ENCODE data around the gene P2RX1.

Gene P2RX1

DNA sequence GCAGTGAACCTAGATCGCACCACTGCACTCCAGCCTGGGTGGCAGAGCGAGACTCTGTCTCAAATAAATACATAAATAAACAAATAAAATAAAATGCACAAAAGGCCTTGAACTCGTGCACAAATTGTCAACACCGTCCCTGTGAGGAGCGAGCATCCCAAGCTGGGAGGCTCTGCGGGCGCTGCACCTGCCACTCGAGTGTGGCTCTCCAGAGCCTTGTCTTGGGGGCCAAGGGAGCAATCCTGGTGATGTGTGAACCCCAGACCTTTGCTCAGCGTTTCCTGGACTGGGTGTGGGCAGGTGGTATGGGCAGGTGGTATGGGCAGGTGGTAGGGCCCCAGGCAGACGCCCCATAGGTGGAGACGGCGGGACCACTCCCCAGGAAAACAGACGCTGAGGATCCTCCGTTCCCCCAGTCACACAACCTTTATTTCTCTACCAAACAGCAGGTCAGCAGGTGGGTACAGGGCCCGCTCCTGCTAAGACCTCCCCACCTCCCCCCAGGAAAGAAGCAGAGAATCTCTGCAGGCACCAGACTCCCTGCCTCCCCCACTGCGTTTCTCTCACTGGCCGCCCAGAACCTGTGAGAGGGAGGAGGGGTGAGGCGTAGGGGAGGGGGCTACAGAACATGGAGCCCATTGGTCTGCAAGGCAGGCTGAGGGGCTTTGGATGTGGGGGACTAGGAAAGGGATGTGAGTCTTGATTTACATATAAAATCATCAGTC, 7.4 kb upstream of the P2RX1 start:
- DNase-seq, result no peak

DNA sequence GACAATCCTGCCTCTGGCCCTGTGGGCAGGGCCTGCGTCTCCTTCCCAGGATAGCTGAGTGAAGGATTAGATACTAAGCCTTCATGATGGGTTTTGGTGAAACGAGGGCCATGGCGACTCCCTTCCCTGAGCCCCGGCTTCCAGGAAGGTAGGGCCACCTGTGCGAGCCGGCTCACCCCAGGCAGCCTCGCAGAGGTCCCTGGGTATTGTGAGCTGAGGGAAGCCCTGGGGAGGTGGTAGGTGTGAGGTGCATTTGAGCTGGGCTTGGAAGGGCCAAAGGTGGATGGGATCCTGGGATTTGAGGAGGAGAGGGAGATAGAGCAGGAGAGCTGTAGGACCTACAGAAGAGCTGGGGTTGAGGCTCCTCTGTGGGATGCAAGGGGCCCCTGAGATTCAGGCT, 6.5 kb upstream of the P2RX1 start:
- no peak for DNase-seq

DNA sequence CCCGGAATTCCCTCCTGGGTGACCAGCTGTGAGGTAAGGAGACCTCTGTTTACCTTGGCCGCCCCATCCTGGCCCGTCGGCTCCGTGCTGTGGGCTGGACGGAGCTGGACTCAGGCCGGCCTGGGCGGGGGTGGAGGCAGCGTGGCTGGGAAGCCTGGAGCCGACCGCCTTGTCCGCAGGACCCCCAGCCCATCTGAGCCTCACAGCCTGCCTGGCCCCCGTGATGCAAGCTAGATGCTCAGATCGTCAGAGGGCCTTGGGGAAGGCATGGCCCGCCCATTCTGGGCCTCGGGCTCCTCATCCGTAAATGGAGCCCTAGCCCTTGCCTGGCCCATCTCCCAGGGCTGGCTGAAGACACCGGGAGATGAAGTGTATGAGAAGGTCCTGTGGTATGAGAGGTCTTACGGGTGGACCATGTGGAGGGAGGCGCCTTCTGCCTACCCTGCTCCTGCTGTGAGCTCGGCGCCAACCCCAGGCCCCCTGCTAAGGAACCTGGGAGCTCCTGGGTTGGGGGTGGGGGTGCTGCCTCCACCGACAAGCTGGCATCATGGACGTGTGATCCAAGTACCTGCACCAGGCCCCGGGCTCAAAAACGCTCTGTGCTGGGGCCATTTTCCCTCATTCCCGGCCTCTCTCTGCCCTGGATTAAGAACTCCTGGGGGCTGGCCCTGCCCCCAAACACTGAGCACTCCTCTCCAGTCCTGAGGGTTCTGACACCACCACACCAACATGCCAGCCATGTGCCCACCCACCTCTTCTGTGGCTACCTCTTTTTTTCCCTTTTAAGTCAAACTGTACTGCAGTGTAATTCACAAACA, 5.4 kb upstream of the P2RX1 start:
- no peak for DNase-seq

DNA sequence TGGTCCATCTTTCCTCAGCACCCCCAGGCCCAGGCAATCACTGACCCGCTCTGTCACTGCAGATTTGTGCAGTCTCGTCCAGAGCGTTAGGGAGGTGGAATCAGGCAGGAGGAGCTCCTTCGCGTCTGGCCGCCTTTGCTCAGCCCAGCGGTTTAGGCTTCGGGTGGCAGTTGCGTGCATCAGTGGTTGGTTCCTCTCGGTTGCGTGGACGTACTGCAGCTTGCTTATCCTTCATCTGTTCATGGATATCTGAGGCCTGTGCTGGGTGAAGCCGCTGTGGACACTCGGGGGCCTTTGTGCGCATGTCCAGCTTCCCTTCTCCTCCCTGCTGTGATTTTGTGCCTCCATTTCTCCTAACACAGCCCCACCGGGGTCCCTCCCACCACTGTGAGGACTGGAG, 4.7 kb upstream of the P2RX1 start:
- DNase-seq, result no peak

DNA sequence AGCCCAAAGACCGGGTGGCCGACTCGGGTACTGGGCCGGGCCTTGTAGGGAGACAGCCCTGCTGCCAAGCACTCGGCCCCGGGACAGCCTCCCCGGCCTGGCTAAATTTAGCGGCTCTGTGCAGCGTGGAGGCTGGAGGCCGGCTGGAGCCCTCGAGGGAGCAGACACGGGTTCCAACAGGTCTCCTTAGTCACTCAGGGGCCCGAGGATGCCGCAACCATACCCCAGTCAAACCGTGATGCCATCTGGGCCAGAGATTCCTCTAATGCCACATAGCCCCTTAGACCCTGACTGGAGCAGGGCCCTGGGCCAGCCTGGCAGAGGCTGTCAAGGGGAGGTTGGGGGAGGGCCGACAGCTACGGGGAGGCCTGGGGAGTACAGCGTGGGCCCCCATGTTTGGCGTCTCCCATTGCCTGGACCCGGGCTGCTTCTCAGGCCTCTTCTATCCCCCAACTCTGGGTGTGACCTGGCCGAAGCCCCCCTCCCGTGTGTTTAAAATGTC, 2.9 kb upstream of the P2RX1 start:
- DNase-seq, result no peak

DNA sequence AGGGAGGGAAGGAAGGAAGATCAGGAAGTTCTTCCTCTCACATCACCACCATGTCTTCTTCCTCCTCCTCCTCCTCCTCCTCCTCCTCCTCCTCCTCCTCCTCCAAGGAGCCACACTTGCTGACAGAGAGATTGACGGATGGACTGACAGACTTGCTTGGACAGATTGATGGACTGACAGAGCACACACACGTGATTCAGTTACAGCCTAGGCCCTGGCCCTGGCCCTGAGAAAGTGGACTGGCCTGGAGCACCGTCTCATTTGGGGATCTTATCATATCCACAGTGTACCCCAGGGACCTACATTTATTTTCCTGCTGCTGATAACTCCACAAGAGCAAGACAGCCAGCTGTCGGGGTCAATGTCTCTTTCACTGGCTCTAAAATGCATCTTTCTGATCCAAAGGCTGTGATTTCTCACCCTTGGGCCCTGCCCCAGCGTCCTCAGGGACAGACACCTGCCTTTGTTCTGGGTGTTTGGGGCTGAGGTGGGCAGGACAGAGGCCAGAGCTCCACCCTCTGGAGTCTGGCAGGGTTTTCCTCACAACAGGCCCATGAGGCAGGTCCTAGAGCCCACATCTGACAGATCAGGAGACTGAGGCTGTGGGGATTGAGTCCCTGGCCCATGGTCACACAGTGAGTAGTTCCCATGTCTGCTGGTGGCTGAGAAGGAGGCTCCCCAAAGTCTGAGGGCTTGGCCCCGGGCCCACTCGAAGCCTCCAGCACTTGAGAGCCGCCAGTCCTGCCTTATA, 2.3 kb upstream of the P2RX1 start:
- DNase-seq, result no peak

DNA sequence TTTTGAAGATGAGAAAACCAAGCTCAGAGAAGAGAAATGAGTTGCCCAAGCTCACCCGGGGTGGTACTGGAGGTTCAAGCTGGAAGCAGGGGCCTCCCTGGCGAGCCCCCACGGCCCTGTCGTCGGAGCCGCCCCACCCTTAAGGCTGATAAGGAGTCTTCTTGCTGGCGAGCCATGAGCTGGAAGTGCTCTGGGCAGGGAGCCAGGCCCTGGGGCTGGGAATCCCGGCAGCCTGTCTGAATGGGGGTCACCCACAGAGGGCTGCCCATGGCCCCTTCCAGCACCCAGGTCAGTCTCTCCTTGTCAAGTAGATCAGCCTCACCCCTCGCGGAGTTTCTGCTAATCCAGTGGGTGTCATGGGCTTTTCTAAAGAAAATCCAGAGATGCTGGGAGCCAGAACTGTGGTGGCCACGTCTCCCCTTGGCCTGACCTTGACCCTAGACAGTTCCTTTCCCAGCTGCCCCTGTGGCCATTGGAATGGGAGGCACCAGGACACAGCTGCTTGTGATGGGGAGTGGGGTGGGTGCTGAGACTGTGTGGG, 1.2 kb upstream of the P2RX1 start:
- no peak for DNase-seq

DNA sequence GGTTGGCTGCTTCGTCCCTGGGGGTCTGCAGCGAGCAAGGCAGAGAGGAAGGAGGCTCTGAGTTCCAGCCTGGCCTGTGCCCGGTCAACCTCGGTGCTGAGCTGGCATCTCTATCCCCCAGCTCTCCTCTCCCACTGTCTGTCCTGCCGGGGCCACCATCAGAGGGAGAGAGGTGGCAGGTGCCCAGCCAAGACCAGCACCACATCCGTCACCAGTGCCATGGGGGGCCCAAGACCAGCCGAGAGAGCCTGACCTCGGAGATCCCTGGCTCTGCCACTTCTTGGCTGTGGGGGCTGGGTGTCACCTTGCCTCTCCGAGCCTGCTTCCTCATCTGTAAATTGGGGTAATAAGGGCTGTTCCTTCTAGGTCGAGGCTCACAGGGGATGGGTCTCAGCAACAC, 560 bp upstream of the P2RX1 start:
- DNase-seq, result no peak

DNA sequence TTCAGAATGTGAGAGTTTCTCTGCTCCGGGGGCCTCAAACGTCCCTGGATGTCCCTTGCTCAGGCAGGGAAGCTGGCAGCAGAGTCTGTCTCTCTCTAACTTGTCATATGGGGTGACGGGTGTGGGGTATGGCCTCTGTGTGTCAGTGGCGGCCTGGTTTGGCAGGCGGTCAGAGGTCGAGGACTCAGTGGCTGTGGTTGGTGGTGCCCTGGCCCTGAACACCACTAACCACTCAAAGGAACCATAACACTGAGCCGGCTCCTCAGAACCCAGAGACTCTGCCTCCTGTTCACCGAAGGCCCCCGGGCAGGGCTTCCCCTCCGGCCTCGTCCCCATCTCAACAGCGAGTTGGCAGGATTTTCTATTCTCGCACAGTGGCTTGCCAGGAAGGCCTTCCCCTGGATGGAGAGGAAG, 677 bp downstream of the P2RX1 start:
- DNase-seq, result no peak

DNA sequence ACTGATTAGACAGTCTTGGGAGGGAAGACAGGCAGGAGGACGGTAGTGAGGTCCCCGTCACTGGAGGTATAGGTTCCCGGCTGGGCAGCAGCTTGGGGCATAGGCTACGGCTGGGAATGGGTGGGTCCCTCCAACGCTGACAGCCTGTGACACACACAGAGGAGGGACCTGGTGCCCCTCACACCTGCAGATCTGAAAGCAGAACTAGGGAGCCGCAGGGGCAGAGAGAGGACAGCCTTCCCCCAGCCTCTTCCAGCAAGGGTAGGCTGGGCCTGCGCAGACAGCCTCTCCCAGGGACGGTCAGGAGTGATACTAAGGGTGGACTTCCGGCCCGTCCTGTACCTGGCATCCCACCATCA, 2.0 kb downstream of the P2RX1 start:
- DNase-seq, result no peak

DNA sequence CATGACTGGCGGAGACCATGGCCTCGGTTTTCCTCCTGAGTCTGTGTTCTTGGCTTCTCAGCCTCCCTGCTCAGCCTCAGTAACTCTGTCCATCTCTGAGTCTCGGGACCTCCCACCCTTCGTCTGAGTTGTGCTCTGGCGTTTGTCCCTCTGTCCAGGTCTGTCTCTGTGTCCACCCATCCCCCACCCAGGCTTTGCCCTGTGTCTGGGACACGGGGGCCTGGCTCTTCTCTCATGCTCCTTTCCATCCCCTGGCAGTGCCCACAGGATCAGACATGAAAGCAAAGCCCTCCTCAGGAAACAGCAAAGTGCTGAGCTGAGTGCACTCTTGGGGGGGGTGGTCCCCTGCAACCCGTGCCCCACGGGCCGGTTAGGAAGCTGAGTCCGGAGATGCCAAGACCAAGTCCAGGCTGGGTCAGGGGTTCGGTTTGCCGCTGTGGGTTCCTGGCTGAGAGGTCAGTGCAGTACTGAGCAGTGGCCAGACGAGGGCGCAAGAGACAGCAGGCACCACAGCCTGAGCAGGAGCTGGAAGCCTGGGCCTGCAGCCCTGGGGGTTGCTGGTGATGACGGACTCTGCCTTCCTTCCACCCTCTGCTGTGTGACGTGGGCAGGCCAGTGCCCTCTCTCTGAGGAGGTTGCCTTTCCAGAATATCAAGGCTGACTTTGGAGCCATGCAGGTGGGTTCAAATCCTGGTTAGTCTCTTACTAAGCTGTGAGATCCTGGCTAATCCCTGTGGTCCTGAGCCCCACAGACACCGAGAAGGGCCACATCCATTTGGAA, 2.5 kb downstream of the P2RX1 start:
- no peak for DNase-seq

DNA sequence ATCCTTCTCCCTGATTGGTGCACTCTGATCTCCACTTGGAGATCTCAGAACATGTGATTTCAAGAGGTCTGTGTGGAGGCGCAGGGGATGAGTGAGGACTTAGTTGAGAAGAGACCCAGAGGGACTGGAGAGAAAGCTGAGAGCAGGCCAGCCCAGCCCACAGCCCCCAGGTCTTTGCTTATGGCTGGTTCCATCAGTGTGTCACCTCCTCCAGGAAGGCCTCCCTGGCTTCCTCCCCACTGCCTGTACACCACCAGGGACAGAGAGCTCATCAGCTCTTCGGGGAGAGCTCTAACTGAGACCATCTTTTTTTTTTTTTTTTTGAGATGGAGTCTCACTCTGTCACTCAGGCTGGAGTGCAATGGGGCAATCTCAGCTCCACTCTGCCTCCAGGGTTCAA, 3.4 kb downstream of the P2RX1 start:
- no peak for DNase-seq

DNA sequence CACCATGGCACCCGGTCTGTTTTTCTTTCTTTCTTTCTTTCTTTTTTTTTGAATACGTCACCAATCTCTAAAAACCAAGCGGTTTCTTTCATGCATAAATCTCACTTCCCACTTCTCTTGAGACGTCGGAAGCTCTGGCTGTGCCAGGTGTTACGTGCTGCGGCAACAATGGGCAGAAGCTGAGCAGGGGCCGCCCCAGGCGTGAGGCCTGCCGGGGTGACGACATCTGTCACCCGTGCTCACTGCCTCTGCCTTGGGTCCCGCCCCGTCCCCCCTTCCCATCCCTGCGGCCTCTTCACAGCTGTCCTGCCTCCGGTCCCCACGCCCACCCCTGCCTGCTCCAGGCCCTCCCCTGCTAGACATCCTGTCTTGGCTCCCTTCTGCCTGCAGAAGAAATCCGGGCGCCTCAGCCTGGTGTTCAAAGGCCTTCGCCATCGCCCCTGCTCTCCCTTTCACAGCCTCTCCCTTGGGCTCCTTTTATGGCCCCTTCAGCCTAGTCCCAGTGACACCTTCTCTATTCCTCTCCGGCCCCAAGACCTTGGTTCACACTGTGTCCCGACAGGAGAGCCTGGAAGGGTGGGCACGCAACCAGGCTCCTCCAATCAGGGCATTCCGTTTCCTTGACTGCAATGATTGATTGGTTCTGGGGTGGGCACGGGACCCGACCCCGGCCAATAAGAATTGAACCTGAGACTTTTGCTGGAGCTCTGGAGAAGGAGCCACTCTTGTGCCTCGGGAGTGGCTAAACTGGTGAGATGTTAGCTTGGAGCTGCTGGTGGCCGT, 4.8 kb downstream of the P2RX1 start:
- DNase-seq, result no peak

DNA sequence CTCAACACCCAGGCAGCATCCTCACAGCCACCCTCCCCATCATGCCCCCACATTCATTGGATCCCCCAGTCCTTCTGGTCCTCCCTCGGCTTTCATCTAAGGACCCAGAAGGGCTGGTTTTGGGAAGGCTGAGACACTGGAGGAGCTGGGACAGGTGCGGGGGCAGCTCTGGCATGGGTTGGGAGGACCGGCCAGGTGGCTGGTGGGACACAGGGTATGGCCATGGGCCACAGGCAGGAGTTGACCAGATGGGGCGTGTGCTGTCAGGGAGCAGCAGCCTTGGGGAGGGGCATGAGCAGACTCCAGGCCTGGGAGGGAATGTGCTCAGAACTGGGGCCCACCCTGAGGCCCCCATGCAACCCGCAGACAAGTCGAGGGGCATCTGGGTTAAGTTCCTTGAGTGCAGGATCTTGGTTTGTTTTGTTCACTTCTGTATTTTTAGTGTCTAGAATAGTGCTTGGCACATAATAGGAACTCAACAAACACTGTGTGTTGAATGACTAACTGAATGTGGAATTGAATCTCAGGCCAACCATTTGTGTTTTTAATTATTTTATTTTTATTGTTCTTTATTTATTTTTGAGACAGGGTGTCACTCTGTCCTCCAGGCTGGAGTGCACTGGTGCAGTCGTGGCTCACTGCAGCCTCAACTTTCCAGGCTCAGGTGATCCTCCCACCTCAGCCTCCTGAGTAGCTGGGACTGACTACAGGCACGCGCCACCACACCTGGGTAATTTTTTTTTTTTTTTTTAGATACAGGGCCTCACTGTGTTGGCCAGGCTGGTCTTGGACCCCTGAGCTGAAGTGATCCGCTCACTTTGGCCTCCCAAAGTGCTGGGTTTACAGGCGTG, 5.6 kb downstream of the P2RX1 start:
- no peak for DNase-seq

DNA sequence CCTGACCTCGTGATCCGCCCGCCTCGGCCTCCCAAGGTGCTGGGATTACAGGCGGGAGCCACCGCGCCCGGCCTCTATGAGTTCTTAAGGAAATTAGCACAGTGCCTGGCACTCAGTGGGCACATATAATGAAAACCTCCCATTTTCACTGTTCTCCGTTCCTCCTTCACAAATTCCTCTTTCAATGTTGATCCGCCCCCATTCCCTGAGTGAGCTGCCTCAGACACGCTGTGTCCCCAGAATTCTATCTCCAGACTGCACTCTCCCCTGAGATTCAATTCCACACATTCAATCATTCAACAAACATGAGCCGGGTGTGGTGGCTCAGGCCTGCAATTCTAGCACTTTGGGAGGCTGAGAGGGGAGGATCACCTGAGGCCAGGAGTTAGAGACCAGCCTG, 7.0 kb downstream of the P2RX1 start:
- DNase-seq, result no peak

DNA sequence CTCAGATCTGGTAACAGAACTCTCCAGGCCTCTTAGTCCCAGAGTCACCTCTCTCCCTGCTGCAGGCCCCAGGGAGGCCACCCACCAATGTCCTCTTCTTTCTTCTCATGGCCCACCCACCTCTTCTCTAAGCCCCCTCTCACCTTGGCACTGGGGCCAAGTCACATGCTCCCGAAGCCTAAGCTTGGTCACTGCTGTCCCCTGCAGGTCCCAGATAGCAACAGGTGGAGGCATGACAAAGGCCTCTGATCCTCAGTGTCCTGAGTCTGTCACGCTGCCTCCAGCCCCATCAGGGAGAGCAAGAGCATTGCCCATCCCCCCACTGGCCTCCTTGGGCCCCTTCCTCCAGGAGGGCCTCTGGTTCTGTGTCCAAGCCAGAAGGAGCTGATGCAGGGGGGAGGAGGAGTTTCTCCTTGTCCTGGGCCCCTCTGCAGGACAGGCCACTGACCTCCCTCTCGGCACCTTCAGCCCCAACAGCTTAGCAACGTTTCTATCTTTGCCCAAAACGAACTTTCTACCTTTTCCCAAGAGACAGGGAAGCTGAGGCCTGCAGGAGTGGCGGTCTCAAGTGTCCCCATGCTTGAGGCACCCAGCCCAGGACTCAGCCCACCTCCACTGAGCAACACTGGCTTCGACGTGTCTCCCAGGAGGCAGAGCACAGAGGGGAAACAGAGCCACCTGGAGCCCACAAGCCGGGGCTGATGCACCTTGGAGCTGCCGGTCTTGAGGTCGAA, 8.6 kb downstream of the P2RX1 start:
- no peak for DNase-seq

DNA sequence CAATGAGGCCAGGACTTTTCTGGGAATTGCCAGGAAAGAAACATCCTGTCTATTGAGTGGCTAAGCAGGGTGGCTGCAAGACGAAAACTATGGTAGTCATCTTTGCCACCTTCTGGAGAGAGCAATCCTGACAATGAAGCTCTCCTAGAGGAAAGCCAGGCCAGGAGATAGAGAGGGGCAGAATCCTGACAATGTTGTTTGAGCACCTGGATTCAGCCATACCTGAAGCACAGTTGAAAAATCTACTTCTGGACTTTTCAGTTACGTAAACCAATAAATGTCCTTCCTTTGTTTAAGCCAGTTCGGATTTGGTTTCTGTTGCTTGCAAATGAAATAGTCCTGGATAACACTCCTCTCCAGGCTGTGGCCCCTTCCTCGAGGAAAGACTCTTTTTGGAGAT, 9.4 kb downstream of the P2RX1 start:
- no peak for DNase-seq

DNA sequence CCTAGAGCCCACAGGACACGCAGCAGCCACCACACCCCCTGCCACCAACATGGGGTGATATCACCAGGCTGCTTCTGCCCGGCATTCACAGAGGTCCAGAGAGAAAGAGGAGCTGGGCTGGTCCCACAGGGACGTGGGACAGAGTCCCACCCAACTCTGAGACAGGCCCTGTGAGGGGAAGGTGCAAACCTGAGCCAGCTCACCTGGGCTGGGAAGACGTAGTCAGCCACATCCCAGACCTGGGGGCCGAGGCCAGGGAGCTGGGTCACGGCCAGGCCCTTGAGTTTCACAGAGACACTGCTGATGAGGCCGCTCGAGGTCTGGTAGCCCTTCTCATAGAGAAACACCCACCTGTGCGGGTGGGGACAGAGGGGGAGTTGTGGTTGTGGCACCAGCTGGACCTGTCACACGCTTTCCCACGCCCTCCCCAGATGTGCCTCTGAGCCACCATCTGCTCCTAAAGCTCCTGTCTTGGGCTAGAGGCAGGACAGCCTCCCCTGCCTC, 11.2 kb downstream of the P2RX1 start:
- no peak for DNase-seq

DNA sequence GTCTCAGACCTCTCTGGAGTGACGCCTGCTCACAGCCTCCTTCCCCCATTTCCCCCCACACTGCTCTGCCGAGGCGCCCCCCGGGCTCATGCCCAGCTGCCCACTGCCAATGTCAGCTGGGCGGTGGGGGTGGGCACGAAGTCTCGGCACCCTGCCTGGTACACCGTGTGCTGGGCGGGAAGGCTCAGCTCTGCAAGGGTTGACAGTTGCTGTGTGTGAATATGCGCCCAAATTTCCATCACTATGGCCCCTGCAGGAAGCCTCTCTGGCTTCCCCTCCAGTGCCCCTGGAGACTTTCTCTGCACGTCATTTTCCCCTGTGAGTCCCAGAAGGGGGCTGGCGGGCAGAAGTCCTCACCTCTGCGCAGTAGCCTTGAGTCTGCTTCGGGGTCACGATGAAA, 11.8 kb downstream of the P2RX1 start:
- no peak for DNase-seq

DNA sequence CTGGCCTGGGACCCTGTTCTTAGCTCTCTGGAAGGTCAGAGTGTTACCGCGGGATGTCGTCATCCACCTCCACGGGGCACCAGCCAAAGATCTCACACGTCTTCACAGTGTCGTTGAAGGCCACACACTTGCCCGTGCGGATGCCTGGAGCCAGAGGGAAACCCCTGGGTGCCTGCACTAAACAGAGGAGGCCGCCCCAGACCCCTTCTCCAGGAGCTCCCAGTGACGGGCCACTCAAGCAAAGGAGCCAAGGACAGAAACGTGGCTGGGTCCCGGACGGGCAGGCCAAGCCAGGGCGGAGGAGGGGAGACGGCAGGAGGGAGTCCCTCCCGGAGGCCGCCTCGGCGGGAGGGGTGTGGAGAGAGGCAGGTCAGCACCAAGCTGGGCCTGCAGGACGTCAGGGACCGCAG, 12.4 kb downstream of the P2RX1 start:
- DNase-seq, result no peak

Measured in NCI-H2029 (cell line).